Thoracic aorta (tissue), 2 donors: ENCODE results near the gene RANBP17. TPM values are rescaled to one million over a fixed set of nuclear protein-coding genes. Genes with fewer than 3 reads are reported as not detected.

Experiments
- ATAC-seq: fragments of 150-250 bp; one replicate; pipeline ENCODE4 v1.8.0; 2017; ENCODE audit warnings: low read depth; ENCODE audit not compliant: insufficient number of reproducible peaks, low FRiP score
- DNase-seq: peaks from one replicate; pipeline ENCODE4 v3.0.0-alpha.2; 2020; ENCODE audit warnings: low spot score
- H3K27ac ChIP-seq, 2 donors: fragments of 200-600 bp; sonication (generic); 1 replicate in 1 of 2; 2 replicates in 1 of 2; pipeline ENCODE4 v1.5.1; 2016; ENCODE audit warnings: mild to moderate bottlenecking in 2 of 2, moderate library complexity in 2 of 2
- H3K27me3 ChIP-seq: fragments of 200-600 bp; sonication (generic); replicated peaks from 2 replicates; pipeline ENCODE4 v1.6.0; 2016; ENCODE audit warnings: mild to moderate bottlenecking; ENCODE audit not compliant: insufficient read depth
- H3K36me3 ChIP-seq: fragments of 200-600 bp; sonication (generic); one replicate; pipeline ENCODE4 v1.5.1; 2016
- H3K4me1 ChIP-seq, 2 donors: fragments of 200-600 bp; sonication (generic); 1 replicate in 1 of 2; 2 replicates in 1 of 2; pipeline versions ENCODE4 v1.5.1 to v1.6.0; 2016; ENCODE audit warnings: low read depth in 2 of 2, mild to moderate bottlenecking in 1 of 2; ENCODE audit not compliant: control insufficient read depth in 1 of 2
- H3K4me3 ChIP-seq: fragments of 200-600 bp; sonication (generic); 2 replicates; pipeline ENCODE4 v1.5.1; 2016; ENCODE audit warnings: mild to moderate bottlenecking
- H3K9me3 ChIP-seq: fragments of 200-600 bp; sonication (generic); 2 replicates; pipeline ENCODE4 v1.5.1; 2016
- total RNA-seq, 2 donors: library from RNA; depleted of rRNA; stranded (reverse); fragments of >200 nt; gene quantifications; one replicate each; pipeline versions ENCODE4 v1.1.0 to v1.2.3, GENCODE V29; 2016
- TF ChIP-seq, protein P1 (sequence below): fragments of 200-600 bp; sonication (generic); IDR thresholded peaks from one replicate; pipeline ENCODE4 v1.5.1; 2019; ENCODE audit warnings: antibody characterized with exemption

Gene RANBP17
- total RNA-seq, 2 donors from 2014 or later, result 8.4 to 31.1 TPM

DNA sequence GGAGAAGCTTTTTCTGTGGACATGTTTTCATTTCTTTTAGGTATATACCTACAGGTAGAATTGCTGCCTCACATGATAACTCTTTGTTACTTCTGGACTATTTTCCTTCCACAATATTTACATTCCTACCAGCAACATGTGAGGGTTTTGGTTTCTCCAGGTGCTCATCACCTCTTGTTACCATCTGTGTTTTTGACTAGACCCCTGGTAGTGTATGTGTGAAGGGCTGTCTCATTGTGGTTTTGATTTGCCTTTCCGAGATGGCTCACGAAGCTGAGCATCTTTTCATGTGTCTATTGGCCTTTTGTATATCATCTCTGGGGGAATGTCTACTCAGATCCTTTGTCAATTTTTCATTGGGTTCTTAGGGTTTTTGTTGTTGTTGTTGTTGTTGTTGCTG is 17.2 kb upstream of the RANBP17 start:
- TF ChIP-seq, protein P1, sequence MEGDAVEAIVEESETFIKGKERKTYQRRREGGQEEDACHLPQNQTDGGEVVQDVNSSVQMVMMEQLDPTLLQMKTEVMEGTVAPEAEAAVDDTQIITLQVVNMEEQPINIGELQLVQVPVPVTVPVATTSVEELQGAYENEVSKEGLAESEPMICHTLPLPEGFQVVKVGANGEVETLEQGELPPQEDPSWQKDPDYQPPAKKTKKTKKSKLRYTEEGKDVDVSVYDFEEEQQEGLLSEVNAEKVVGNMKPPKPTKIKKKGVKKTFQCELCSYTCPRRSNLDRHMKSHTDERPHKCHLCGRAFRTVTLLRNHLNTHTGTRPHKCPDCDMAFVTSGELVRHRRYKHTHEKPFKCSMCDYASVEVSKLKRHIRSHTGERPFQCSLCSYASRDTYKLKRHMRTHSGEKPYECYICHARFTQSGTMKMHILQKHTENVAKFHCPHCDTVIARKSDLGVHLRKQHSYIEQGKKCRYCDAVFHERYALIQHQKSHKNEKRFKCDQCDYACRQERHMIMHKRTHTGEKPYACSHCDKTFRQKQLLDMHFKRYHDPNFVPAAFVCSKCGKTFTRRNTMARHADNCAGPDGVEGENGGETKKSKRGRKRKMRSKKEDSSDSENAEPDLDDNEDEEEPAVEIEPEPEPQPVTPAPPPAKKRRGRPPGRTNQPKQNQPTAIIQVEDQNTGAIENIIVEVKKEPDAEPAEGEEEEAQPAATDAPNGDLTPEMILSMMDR, result no peak
- no peak for ATAC-seq

DNA sequence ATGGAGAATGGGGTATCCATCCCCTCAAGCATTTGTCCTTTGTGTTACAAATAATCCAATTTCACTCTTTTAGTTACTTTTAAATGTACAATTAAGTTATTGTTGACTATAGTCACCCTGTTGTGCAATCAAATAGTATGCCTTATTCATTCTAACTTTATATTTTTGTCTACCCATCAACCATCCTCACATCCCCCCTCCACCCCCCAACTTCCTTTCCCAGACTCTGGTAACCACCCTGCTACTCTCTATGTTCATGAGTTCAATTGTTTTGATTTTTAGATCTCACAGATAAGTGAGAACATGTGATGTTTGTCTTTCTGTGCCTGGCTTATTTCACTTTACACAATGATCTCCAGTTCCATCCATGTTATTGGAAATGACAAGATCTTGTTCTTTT is 15.4 kb upstream of the RANBP17 start:
- H3K36me3 ChIP-seq, result no peaks in the 10 kb centered on the region
- no peaks in the 10 kb centered on the region for H3K4me1 ChIP-seq
- TF ChIP-seq, protein P1, result no peak
- no peaks in the 10 kb centered on the region for H3K9me3 ChIP-seq
- ATAC-seq (no peak), DNase-seq (no peak)
- H3K27me3 ChIP-seq, result no peaks in the 10 kb centered on the region
- no peak overlapping the region for H3K4me3 ChIP-seq
- no peak overlapping the region for H3K27ac ChIP-seq

More for the DNA sequence above, 17.2 kb upstream of the RANBP17 start:
- H3K4me3 ChIP-seq, result no peak overlapping the region
- no peak overlapping the region for H3K27ac ChIP-seq
- no peaks in the 10 kb centered on the region for H3K36me3 ChIP-seq
- no peaks in the 10 kb centered on the region for H3K9me3 ChIP-seq
- no peak for DNase-seq
- no peaks in the 10 kb centered on the region for H3K4me1 ChIP-seq
- no peaks in the 10 kb centered on the region for H3K27me3 ChIP-seq

DNA sequence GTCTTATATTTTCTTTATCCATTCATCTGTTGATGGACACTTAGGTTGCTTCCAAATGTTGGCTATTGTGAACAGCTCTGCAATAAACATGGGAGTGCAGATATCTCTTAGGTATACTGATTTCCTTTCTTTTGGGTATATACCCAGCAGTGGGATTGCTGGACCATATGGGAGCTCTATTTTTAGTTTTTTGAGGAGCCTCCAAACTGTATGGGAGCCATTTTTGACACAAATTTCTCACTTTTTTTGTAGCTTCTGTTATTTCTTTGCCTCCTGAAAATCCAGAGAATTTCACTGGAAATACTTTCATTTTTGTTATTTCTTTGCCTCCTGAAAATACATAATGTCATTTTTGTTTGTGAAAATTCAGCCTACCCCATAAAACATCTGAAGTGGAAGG is 15.0 kb upstream of the RANBP17 start:
- H3K27me3 ChIP-seq, result no peaks in the 10 kb centered on the region
- H3K4me3 ChIP-seq, result no peak overlapping the region
- TF ChIP-seq, protein P1, result no peak
- H3K4me1 ChIP-seq, result no peaks in the 10 kb centered on the region
- no peak for ATAC-seq
- H3K36me3 ChIP-seq, result no peaks in the 10 kb centered on the region
- no peak overlapping the region for H3K27ac ChIP-seq
- H3K9me3 ChIP-seq, result no peaks in the 10 kb centered on the region
- DNase-seq, result no peak

DNA sequence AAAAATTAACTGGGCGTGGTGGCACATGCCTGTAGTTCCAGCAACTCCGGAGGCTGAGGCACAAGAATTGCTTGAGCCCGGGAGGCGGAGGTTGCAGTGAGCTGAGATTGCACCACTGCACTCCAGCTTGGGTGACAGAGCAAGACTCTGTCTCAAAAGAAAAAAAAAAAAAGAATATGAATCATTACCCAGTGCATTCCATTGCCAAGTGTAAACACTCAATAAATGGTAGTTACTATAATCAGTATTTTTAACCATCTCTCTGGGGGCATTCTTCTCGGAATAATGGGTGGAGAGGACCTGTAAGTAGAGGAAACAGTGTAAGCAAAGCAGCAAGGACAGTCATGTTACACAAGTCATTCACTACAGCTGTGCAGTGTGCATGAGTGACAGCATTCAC is 13.8 kb upstream of the RANBP17 start:
- DNase-seq (no peak), ATAC-seq (no peak)
- no peak overlapping the region for H3K4me3 ChIP-seq
- H3K9me3 ChIP-seq, result no peaks in the 10 kb centered on the region
- H3K27me3 ChIP-seq, result no peaks in the 10 kb centered on the region
- TF ChIP-seq, protein P1, result no peak
- no peaks in the 10 kb centered on the region for H3K4me1 ChIP-seq
- no peaks in the 10 kb centered on the region for H3K36me3 ChIP-seq
- H3K27ac ChIP-seq, result no peak overlapping the region

DNA sequence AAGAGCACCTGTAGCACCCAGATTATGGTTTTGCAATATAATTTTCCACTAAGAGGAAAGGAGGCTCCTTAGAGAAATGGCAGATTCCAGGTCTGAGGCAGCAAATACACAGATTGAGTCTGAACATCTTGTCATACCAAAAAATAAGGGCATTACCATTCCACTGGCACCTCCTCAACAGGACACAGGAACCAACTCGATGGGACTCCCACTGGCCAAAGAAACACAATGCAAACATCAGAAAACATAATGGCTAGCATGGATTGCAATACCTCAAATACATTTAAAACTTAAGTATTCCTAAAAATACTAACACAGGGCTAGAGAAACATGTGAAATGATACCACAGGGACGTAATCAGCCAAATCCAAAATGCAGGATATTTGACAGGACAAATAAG is 12.4 kb upstream of the RANBP17 start:
- Histone ChIP-seq H3K4me1 (no peaks in the 10 kb centered on the region), H3K27ac (no peak overlapping the region), H3K4me3 (no peak overlapping the region), H3K9me3 (no peaks in the 10 kb centered on the region), H3K36me3 (no peaks in the 10 kb centered on the region), H3K27me3 (no peaks in the 10 kb centered on the region)
- TF ChIP-seq, protein P1, result no peak
- no peak for DNase-seq
- ATAC-seq, result no peak
